Measurements from ENCODE around the gene ACOT4.

- TF ChIP-seq, protein P1, sequence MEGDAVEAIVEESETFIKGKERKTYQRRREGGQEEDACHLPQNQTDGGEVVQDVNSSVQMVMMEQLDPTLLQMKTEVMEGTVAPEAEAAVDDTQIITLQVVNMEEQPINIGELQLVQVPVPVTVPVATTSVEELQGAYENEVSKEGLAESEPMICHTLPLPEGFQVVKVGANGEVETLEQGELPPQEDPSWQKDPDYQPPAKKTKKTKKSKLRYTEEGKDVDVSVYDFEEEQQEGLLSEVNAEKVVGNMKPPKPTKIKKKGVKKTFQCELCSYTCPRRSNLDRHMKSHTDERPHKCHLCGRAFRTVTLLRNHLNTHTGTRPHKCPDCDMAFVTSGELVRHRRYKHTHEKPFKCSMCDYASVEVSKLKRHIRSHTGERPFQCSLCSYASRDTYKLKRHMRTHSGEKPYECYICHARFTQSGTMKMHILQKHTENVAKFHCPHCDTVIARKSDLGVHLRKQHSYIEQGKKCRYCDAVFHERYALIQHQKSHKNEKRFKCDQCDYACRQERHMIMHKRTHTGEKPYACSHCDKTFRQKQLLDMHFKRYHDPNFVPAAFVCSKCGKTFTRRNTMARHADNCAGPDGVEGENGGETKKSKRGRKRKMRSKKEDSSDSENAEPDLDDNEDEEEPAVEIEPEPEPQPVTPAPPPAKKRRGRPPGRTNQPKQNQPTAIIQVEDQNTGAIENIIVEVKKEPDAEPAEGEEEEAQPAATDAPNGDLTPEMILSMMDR (IDR thresholded peaks at IDR 0.05), result no peak
- TF ChIP-seq POLR2A (IDR thresholded peaks at IDR 0.05; ENCODE audit: low read depth) (no peak), POLR2AphosphoS5 (IDR thresholded peaks at IDR 0.05) (no peak), EP300 (IDR thresholded peaks at IDR 0.05) (no peak)
Measured at GRCh38 chr14:73623504-73624054, 31.9 kb downstream of the ACOT4 start.
